ENCODE data around the gene CAPN2. TPM values are rescaled to one million over a fixed set of nuclear protein-coding genes. Genes with fewer than 3 reads are reported as not detected.

The CAPN2 gene
- polyA plus RNA-seq, 3 donors = 127 to 186 (median 182) TPM

GRCh38 chr1:223745731-223746130 is 33.4 kb downstream of the CAPN2 start:
- TF ChIP-seq, protein P1, sequence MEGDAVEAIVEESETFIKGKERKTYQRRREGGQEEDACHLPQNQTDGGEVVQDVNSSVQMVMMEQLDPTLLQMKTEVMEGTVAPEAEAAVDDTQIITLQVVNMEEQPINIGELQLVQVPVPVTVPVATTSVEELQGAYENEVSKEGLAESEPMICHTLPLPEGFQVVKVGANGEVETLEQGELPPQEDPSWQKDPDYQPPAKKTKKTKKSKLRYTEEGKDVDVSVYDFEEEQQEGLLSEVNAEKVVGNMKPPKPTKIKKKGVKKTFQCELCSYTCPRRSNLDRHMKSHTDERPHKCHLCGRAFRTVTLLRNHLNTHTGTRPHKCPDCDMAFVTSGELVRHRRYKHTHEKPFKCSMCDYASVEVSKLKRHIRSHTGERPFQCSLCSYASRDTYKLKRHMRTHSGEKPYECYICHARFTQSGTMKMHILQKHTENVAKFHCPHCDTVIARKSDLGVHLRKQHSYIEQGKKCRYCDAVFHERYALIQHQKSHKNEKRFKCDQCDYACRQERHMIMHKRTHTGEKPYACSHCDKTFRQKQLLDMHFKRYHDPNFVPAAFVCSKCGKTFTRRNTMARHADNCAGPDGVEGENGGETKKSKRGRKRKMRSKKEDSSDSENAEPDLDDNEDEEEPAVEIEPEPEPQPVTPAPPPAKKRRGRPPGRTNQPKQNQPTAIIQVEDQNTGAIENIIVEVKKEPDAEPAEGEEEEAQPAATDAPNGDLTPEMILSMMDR (IDR thresholded peaks at IDR 0.05) = no peak
- 100% methylated on average over 2 of the region's 4 CpGs for WGBS (ENCODE audit: insufficient coverage)
- H3K9ac ChIP-seq (ENCODE audit: insufficient read depth, low read length, poor library complexity, severe bottlenecking) = no peak overlapping the region
- H2AFZ ChIP-seq (ENCODE audit: insufficient read depth, low read depth, low read length, poor library complexity, severe bottlenecking) = no peak overlapping the region
- H3K27me3 ChIP-seq (ENCODE audit: control insufficient read depth in 2 of 2, insufficient read depth in 2 of 2, low read length in 2 of 2) = no peaks in the 10 kb centered on the region
- H3K4me2 ChIP-seq (replicated peaks; ENCODE audit: extremely low read depth, low read length, poor library complexity, severe bottlenecking) = no peak overlapping the region
- H3K36me3 ChIP-seq (replicated peaks in 1 of 2; ENCODE audit: control insufficient read depth in 1 of 2, insufficient read depth in 2 of 2, low read length in 2 of 2) = peaks cover 68 to 89% of the 10 kb centered on the region in 2 donors
- intact Hi-C loops (cut with micrococcal nuclease) = loop anchor here in 1 of 2 donors (5.0 kb wide), 1 partner anchor 33 kb away; the partner anchor contains the start of gene CAPN2
- H3K27ac ChIP-seq (ENCODE audit: low read depth in 1 of 2, low read length in 2 of 2) = no peak overlapping the region
- H4K20me1 ChIP-seq (ENCODE audit: insufficient read depth, low read length) = peaks cover 55% of the 10 kb centered on the region
- peaks cover 4% of the 10 kb centered on the region for H3K79me2 ChIP-seq (ENCODE audit: insufficient read depth, low read length)
- H3K4me3 ChIP-seq (replicated peaks in 1 of 3; ENCODE audit: low read depth in 2 of 3, low read length in 3 of 3) = no peak overlapping the region
- Mint-ChIP-seq H3K27ac (no peak overlapping the region), H3K36me3 (peaks cover 77 to 80% of the 10 kb centered on the region in 2 donors), H3K27me3 (ENCODE audit: low read depth in 3 of 3) (no peaks in the 10 kb centered on the region), H3K4me3 (no peak overlapping the region), H3K4me1 (peaks cover 17% of the 10 kb centered on the region), H3K9me3 (no peaks in the 10 kb centered on the region)
- H3K4me1 ChIP-seq (ENCODE audit: control insufficient read depth in 1 of 2, insufficient read depth in 2 of 2, low read length in 2 of 2) = peaks cover 8 to 16% of the 10 kb centered on the region in 2 donors
- H3K9me3 ChIP-seq (replicated peaks in 1 of 2; ENCODE audit: control insufficient read depth in 1 of 2, insufficient read depth in 1 of 2, low read length in 2 of 2) = no peaks in the 10 kb centered on the region
- no peak for DNase-seq

DNA sequence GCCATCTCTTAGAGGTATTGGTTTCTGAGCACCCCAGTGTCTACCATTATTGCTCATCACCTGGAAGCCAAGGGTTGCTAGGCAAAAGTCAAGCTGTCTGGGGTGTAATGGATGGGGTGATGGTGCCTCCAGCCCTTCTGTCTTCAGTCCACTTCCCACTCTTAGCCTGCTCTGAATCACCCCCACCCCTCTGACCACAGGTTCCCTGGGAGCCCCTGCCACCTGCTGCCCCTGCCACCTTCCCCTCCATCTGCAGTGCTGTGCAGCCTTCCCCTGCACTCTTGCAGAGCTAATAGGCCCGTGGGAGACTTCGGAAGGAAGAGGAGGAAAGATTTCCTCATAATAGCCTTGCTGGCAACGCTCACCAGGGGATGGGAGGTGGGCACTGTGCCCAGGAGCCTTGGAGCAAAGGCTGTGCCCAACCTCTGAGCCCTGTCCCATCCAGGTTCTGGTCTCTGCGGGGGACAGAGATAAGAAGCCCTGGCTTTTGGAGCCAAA is 35.5 kb downstream of the CAPN2 start:
- no peak overlapping the region for H3K9ac ChIP-seq (ENCODE audit: insufficient read depth, low read length, poor library complexity, severe bottlenecking)
- H3K9me3 Mint-ChIP-seq = no peaks in the 10 kb centered on the region
- no peaks in the 10 kb centered on the region for H3K9me3 ChIP-seq (replicated peaks in 1 of 2; ENCODE audit: control insufficient read depth in 1 of 2, insufficient read depth in 1 of 2, low read length in 2 of 2)
- WGBS (ENCODE audit: insufficient coverage) = 56% methylated on average over 4 of the region's 4 CpGs
- no peaks in the 10 kb centered on the region for H3K27me3 ChIP-seq (ENCODE audit: control insufficient read depth in 2 of 2, insufficient read depth in 2 of 2, low read length in 2 of 2)
- no peak overlapping the region for H3K27ac ChIP-seq (ENCODE audit: low read depth in 1 of 2, low read length in 2 of 2)
- peaks cover 2% of the 10 kb centered on the region for H3K79me2 ChIP-seq (ENCODE audit: insufficient read depth, low read length)
- no peak for DNase-seq
- no peak overlapping the region for H3K4me3 ChIP-seq (replicated peaks in 1 of 3; ENCODE audit: low read depth in 2 of 3, low read length in 3 of 3)
- intact Hi-C loops (cut with micrococcal nuclease) = loop anchor here (2.0 to 5.0 kb wide), 3 partner anchors 33 to 49 kb away; partner anchors contain the start of gene CAPN2 (in 1 of the 2)
- peak overlapping the region in 1 of 7 donors; percentile 87 for H3K27ac Mint-ChIP-seq
- H2AFZ ChIP-seq (ENCODE audit: insufficient read depth, low read depth, low read length, poor library complexity, severe bottlenecking) = no peak overlapping the region
- H3K4me2 ChIP-seq (replicated peaks; ENCODE audit: extremely low read depth, low read length, poor library complexity, severe bottlenecking) = no peak overlapping the region
- TF ChIP-seq, protein P1 (IDR thresholded peaks at IDR 0.05) = no peak
- H3K4me1 Mint-ChIP-seq = peaks cover 22% of the 10 kb centered on the region
- peaks cover 0 to 2% (median 0%) of the 10 kb centered on the region in 3 donors for H3K27me3 Mint-ChIP-seq (ENCODE audit: low read depth in 3 of 3)
- peaks cover 87 to 90% of the 10 kb centered on the region in 2 donors for H3K36me3 Mint-ChIP-seq
- H3K4me1 ChIP-seq (ENCODE audit: control insufficient read depth in 1 of 2, insufficient read depth in 2 of 2, low read length in 2 of 2) = peaks cover 12 to 23% of the 10 kb centered on the region in 2 donors
- H3K4me3 Mint-ChIP-seq = no peak overlapping the region
- peaks cover 83 to 96% of the 10 kb centered on the region in 2 donors for H3K36me3 ChIP-seq (replicated peaks in 1 of 2; ENCODE audit: control insufficient read depth in 1 of 2, insufficient read depth in 2 of 2, low read length in 2 of 2)
- peaks cover 42% of the 10 kb centered on the region for H4K20me1 ChIP-seq (ENCODE audit: insufficient read depth, low read length)

All from CD14-positive monocyte (primary cell).